Left renal cortex interstitium (tissue), 4 donors: ENCODE data around the gene PRSS27. TPM values are rescaled to one million over a fixed set of nuclear protein-coding genes. Genes with fewer than 3 reads are reported as not detected.
A peak's percentile ranks its signal among the peaks of the same experiment; 100 is the strongest.

Source experiments
- DNase-seq, 4 donors: peaks; one replicate each; pipeline ENCODE4 v3.0.0-alpha.2; 2013; ENCODE audit warnings: low read depth in 4 of 4, low spot score in 2 of 4, missing footprints in 1 of 4
- polyA plus RNA-seq, 4 donors: library from polyadenylated mRNA; unstranded; fragments of 120-200 nt; gene quantifications; one replicate each; pipeline ENCODE4 v1.2.1, GENCODE V29; 2013; ENCODE audit not compliant: insufficient read length in 4 of 4

PRSS27 gene
- polyA plus RNA-seq, result 1 to 10 TPM in 3 of 4 donors, under 1 TPM in 1; 0.92 to 2.5 (median 2.2) TPM

DNA sequence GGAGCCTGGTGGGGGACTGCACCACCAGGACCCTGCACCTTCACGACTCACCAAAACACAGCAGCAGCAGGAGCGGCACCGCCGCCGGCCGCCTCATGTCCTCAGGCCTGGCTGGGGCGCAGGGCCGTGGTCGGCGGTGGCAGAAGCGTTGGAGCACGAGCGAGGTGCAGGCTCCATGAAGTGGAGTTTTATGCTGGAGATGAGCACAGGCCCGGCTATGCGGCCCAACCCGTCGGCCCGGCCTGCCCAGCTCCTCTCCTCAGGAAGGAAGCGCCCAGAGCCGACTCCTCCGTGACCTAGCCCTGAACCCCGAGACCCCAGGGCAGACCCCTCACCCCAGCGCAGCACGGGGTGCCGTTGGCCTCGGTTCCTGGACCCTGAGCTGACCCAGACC is at the start of gene PRSS27:
Gene PRSS27, minus strand, starts transcription at position 161 of the 394 bp plus-strand sequence. Its CDS starts 64 bp downstream, at position 97.
- no peak for DNase-seq

DNA sequence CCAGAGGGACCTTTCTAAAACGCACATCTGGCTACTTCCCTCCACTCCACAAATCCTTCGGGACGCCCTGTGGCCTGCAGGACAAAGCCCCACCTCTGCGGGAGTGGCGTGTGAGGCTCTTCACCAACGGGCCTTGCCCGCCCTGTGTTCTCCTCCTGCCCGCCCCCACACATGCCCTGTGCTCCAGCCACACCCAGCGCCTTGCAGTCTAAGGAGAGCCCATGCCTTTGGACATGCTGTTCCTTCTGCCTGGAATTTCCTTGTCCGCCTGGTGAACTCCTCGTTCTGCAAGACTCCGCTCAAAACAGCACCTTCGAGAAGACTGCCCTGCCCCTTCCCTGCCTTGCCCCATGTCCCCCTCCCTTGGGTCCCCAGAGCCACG is 49.6 kb upstream of the PRSS27 start:
- no peak for DNase-seq

DNA sequence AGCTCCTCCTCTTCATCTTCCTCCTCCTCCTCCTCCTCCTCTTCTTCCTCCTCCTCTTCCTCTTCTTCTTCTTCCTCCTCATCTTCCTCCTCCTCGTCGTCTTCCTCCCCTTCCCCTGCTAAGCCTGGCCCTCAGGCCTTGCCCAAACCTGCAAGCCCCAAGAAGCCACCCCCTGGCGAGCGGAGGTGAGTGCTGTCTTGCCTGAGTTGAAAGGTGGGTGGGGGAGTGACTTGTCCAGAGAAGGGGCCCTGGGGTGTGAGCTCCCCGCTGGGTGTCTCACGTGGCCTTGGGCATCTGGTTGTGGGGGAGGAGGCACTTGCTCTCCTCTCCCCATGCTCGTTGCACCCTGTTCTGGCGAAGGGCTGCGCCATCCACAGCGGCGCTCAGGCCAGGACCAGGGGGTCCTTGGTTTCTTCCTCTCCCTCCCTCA is 49.1 kb upstream of the PRSS27 start:
- no peak for DNase-seq

DNA sequence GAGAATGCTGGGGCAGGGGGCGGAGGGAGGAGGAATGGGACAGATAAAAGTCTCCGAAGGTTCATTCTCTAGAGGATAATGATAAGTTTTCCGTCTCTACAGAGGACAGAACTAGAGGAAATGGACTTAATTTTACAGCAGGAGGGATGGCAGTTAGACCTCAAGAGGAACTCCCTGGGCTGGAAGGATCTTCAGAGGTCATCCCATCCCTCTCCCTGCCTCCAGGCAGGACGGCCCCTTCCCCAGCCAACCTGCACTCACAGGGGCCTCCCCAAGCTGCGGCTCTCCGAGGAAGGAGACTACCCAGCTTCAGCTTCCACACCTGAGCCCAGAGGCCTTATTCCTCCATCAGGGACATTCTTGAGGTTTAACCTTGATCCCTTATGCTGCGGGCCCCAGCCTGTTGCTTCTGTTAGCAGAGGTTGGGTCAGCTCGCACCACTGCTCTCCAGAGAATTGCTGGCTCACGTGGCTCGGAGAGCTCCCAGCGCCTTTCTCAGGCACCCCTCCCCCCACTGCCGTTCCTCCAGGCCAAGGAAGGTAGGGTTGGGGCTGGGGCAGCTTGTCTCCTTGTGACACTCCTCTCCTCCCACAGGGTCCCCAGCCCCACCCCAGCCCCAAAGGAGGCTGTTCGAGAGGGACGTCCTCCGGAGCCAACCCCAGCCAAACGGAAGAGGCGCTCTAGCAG is 48.5 kb upstream of the PRSS27 start:
- DNase-seq, result no peak

DNA sequence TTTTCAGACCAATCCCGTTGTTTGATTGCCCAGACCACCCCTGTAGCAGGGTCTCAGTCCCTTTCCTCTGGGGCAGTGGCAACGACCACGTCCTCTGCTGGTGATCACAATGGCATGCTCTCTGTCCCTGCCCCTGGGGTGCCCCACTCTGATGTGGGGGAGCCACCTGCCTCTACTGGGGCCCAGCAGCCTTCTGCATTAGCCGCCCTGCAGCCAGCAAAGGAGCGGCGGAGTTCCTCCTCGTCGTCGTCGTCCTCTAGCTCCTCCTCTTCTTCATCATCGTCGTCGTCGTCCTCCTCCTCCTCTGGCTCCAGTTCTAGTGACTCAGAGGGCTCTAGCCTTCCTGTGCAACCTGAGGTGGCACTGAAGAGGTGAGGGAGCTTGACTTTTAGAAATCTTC is 47.9 kb upstream of the PRSS27 start:
- DNase-seq, result no peak

DNA sequence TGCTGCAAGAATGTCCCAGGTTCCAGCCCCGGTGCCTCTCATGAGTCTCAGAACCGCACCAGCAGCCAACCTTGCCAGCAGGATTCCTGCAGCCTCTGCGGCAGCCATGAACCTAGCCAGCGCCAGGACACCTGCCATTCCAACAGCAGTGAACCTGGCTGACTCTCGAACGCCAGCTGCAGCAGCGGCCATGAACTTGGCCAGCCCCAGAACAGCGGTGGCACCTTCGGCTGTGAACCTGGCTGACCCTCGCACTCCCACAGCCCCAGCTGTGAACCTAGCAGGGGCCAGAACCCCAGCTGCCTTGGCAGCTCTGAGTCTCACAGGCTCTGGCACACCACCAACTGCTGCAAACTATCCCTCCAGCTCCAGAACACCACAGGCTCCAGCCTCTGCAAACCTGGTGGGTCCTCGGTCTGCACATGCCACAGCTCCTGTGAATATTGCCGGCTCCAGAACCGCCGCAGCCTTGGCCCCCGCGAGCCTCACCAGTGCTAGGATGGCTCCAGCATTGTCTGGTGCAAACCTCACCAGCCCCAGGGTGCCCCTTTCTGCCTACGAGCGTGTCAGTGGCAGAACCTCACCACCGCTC is 47.2 kb upstream of the PRSS27 start:
- DNase-seq, result no peak

DNA sequence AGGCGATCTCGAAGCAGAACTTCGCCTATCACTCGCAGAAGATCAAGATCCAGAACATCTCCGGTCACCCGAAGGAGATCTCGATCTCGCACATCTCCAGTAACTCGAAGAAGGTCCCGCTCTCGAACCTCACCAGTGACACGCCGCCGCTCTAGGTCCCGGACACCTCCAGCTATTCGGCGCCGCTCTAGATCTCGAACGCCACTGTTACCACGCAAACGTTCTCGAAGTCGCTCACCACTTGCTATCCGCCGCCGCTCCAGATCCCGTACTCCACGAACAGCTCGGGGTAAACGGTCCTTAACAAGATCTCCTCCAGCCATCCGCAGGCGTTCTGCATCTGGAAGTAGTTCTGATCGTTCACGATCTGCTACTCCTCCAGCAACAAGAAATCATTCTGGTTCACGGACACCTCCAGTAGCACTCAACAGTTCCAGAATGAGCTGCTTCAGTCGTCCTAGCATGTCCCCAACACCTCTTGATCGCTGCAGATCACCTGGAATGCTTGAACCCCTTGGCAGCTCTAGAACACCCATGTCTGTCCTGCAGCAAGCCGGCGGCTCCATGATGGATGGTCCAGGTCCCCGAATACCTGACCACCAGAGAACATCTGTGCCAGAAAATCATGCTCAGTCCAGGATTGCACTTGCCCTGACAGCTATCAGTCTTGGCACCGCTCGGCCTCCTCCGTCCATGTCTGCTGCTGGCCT is 46.6 kb upstream of the PRSS27 start:
- DNase-seq, result no peak

DNA sequence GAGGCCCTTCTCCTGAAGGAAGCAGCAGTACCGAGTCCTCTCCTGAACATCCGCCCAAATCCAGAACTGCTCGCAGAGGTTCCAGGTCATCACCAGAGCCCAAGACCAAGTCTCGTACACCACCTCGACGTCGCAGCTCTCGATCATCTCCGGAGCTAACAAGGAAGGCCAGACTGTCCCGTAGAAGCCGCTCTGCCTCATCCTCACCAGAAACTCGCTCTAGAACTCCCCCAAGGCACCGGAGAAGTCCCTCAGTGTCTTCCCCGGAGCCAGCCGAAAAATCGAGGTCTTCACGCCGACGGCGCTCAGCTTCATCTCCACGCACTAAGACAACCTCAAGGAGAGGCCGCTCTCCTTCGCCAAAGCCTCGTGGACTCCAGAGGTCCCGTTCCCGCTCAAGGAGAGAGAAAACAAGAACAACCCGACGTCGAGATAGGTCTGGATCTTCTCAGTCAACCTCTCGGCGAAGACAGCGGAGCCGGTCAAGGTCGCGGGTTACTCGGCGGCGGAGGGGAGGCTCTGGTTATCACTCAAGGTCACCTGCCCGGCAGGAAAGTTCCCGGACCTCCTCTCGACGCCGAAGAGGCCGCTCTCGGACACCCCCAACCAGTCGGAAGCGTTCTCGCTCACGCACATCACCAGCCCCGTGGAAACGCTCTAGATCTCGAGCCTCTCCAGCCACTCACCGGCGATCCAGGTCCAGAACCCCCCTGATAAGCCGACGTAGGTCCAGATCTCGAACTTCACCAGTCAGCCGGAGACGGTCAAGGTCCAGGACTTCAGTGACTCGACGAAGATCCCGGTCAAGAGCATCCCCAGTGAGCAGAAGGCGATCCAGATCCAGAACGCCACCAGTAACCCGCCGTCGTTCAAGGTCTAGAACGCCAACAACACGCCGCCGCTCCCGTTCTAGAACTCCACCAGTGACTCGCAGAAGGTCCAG is 45.7 kb upstream of the PRSS27 start:
- no peak for DNase-seq

DNA sequence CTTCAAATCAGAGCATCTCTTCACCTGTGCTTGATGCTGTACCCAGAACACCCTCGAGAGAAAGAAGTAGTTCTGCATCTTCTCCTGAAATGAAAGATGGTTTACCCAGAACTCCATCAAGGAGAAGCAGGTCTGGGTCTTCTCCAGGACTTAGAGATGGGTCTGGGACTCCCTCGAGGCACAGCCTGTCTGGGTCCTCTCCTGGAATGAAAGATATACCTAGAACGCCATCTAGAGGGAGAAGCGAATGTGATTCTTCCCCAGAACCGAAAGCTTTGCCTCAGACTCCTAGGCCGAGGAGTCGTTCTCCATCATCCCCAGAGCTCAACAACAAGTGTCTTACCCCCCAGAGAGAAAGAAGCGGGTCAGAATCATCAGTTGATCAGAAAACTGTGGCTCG is 44.7 kb upstream of the PRSS27 start:
- DNase-seq, result no peak

DNA sequence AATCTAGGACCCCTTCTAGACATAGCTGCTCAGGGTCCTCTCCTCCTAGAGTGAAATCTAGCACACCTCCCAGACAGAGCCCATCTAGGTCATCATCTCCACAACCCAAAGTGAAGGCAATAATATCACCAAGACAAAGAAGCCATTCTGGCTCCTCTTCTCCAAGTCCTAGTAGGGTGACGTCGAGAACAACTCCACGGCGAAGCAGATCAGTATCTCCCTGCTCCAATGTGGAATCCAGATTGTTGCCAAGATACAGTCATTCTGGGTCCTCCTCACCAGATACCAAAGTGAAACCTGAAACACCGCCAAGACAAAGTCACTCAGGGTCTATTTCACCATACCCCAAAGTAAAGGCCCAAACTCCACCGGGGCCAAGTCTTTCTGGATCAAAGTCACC is 43.1 kb upstream of the PRSS27 start:
- no peak for DNase-seq

DNA sequence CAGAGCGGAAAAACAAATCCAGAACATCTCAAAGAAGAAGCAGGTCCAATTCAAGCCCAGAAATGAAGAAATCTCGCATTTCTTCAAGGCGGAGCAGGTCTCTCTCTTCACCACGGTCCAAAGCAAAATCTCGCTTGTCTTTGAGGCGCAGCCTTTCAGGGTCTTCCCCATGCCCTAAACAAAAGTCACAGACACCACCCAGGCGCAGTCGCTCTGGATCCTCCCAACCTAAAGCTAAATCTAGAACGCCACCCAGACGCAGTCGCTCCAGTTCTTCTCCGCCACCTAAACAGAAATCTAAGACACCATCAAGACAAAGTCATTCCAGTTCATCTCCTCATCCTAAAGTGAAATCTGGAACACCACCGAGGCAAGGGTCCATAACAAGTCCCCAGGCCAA is 42.7 kb upstream of the PRSS27 start:
- no peak for DNase-seq

DNA sequence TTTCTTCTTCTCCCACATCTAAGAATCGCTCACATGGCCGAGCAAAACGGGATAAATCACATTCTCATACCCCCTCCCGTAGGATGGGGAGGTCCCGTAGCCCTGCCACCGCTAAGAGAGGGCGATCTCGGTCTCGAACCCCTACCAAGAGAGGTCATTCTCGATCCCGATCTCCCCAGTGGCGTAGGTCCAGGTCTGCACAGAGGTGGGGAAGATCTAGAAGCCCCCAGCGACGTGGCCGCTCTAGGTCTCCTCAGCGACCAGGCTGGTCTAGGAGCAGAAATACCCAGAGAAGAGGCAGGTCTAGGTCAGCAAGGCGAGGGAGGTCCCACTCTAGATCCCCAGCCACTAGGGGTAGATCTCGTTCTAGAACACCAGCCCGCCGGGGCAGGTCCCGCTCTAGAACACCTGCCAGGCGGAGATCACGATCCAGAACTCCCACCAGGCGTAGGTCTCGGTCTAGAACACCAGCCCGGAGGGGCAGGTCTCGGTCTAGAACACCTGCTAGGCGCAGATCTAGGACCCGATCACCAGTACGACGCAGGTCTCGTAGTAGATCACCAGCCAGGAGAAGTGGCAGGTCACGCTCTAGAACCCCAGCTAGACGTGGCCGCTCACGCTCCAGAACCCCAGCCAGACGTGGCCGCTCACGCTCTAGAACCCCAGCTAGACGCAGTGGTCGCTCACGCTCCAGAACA is 42.0 kb upstream of the PRSS27 start:
- no peak for DNase-seq

DNA sequence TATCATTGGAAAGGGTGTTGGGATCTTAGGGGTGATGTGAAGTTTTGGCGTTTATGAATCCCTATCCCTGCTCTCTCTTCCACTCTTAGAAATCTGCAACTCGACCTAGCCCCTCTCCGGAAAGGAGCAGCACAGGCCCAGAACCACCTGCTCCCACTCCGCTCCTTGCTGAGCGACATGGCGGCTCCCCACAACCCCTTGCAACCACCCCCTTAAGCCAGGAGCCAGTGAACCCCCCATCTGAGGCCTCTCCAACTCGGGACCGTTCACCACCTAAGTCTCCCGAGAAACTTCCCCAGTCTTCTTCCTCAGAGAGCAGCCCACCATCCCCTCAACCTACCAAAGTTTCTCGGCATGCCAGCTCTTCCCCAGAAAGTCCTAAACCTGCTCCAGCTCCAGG is 41.4 kb upstream of the PRSS27 start:
- no peak for DNase-seq

DNA sequence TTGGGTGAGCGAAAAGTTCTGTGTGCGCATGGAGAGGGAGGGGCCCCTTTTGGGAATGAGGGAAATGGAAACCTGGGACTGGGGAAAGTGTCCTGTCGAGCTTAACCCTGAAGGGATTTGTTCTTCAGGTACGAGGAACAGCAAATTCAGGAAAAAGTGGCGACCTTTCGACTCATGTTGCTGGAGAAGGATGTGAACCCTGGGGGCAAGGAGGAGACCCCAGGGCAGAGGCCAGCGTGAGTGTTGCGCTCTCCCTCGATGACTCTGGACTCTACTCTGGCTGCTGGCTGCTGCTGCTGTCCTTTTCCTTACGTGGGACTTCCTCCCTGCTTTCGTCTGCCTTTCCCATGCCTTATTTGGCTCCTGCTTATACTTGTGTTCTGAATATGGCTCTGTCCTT is 37.3 kb upstream of the PRSS27 start:
- no peak for DNase-seq

DNA sequence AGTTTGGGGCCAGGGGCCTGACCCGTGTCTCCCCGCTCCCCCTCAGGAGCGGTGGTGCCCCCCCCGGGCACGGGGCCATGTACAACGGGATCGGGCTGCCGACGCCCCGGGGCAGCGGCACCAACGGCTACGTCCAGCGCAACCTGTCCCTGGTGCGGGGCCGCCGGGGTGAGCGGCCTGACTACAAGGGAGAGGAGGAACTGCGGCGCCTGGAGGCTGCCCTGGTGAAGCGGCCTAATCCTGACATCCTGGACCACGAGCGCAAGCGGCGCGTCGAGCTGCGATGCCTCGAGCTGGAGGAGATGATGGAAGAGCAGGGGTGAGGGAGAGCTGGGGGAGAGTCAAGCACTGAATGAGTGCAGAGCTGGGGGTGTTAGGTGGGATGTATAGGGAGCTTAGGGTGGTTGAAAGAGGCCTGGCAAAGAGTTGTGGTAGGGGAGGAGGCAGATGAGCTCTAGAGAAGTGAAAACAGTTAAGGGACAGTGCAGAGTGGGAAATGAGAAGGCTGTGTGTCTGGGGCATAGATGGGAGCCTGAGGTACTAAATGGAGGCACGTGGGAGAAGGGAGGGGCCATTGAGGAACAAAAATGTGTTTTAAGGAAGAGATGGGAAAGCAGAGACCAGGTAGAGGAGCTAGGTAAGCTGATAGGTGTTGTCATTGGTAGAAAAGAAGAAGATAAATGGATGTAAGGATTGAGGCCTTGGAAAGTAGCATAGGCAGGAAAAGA is 36.4 kb upstream of the PRSS27 start:
- no peak for DNase-seq

DNA sequence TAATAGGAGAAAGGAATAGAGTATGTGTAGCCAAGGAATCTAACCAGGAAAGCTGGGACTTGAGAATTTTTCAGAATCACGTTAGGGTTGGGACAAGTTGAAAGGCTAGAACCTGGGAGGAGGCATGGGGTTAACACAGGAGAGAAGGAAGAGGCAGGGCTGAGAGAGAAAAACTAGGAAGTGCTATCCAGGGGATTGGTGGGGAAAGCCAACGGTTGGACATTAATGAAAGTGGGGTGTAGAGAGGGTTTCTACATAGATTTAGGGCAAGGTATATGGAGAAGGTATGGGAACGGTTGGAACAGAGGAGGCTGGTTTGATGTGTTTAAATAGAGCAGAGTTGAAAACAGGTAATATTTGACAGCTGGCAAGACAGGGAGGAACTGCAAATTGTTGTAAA is 35.1 kb upstream of the PRSS27 start:
- no peak for DNase-seq

DNA sequence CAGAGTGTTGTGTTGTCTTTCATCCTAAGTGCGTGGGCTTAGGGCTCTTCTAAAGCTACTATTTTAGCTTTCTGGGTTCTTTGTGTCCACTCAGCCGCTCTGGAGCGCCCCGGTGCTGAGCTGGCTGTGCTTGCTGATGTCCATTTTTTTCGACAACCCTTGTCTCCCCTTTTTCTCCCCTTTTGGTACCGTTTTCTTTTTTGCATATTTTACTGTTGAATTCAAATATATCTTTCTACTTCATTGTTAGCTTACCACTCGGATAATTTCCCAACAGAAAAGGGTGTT is 33.7 kb upstream of the PRSS27 start:
- DNase-seq, result no peak

DNA sequence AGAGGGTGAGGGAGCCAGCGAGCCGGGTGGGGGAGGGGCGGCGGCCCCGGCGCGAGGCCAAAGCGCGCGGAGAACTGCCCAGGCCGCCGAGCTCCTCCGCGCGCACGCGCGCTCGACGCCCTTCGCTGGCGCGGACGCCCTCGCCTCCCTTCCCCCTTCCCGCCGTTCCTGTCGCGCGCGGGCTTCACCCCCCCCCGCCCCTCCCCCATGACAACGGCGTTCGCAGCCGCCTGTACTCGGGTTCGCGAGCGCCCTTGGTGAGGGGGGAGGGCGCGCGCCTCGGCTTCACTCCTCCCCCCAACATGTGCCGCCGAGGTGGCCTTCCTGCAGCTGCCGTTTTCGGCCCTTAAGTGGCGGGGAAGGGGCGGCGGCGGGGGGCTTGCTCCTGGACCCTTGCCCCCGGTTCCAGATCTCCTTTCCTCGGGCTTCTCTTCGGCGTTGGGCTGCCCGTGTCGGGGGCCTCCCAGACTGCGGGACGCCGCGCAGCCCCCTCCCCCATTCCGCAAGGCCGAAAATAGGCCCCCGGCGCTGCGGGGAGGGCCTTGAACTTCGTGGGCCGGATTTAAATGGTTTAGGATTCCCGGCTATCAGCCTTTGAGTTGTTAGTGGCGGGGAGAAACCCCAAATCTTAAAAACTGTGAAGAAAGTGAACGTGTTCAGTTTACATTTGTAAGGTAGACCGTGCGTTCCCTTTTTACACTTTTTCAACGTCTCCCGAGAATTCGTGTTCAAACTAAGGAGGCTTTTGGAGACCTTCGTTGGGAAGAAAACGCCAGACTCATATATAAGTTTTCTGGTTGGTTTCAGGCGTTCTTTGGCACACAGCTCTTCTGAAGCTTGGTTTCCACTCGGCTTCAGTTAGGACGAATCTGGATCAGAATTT is 33.1 kb upstream of the PRSS27 start:
- DNase-seq, result peak; percentile 31 to 74 (median 64)
